ENCODE results near the gene BIRC2.
"Not testable (repeated sequence)": the region's sequence is repeated elsewhere in the genome, so short reads cannot be mapped to it uniquely, and the experiment has no call there.

Gene BIRC2

GRCh38 chr11:102346748-102347461 lies at the start of gene BIRC2:
BIRC2 (plus strand) TSS chr11:102347214; CDS start chr11:102349855, 2,641 bp downstream.
- peak; percentile 60 for DNase-seq (ENCODE audit: low read depth)

GRCh38 chr11:102300837-102301236 lies 46.2 kb upstream of the BIRC2 start:
- DNase-seq (ENCODE audit: low read depth) = not testable (repeated sequence)

GRCh38 chr11:102302241-102302640 lies 44.8 kb upstream of the BIRC2 start:
- no peak for DNase-seq (ENCODE audit: low read depth)

GRCh38 chr11:102304686-102305085 lies 42.3 kb upstream of the BIRC2 start:
- no peak for DNase-seq (ENCODE audit: low read depth)

- no peak for DNase-seq (ENCODE audit: low read depth)
Measured at GRCh38 chr11:102305352-102306047, 41.5 kb upstream of the BIRC2 start.

- DNase-seq (ENCODE audit: low read depth) = no peak
Measured at GRCh38 chr11:102306048-102306597, 40.9 kb upstream of the BIRC2 start.

GRCh38 chr11:102306817-102307726 lies 39.9 kb upstream of the BIRC2 start:
- DNase-seq (ENCODE audit: low read depth) = no peak

- no peak for DNase-seq (ENCODE audit: low read depth)
Measured at GRCh38 chr11:102307727-102308038, 39.3 kb upstream of the BIRC2 start.

- DNase-seq (ENCODE audit: low read depth) = no peak
Measured at GRCh38 chr11:102309621-102310541, 37.1 kb upstream of the BIRC2 start.

- no peak for DNase-seq (ENCODE audit: low read depth)
Measured at GRCh38 chr11:102312667-102313066, 34.3 kb upstream of the BIRC2 start.

GRCh38 chr11:102313238-102313940 lies 33.6 kb upstream of the BIRC2 start:
- no peak for DNase-seq (ENCODE audit: low read depth)

- no peak for DNase-seq (ENCODE audit: low read depth)
Measured at GRCh38 chr11:102314784-102315183, 32.2 kb upstream of the BIRC2 start.

GRCh38 chr11:102316346-102316904 lies 30.6 kb upstream of the BIRC2 start:
- no peak for DNase-seq (ENCODE audit: low read depth)

- DNase-seq (ENCODE audit: low read depth) = no peak
Measured at GRCh38 chr11:102317099-102317767, 29.8 kb upstream of the BIRC2 start, which contains the start of gene BIRC3. BIRC3 (plus strand) TSS chr11:102317484; CDS start chr11:102324510, 7,026 bp downstream.

- no peak for DNase-seq (ENCODE audit: low read depth)
Measured at GRCh38 chr11:102317768-102318103, 29.3 kb upstream of the BIRC2 start.

- DNase-seq (ENCODE audit: low read depth) = no peak
Measured at GRCh38 chr11:102318469-102318868, 28.5 kb upstream of the BIRC2 start.

GRCh38 chr11:102319544-102319943 lies 27.5 kb upstream of the BIRC2 start:
- no peak for DNase-seq (ENCODE audit: low read depth)

- no peak for DNase-seq (ENCODE audit: low read depth)
Measured at GRCh38 chr11:102320188-102320587, 26.8 kb upstream of the BIRC2 start.

- no peak for DNase-seq (ENCODE audit: low read depth)
Measured at GRCh38 chr11:102320679-102321078, 26.3 kb upstream of the BIRC2 start.

- no peak for DNase-seq (ENCODE audit: low read depth)
Measured at GRCh38 chr11:102322560-102322959, 24.5 kb upstream of the BIRC2 start.

Measured in HS-27A (cell line).